ENCODE measurements around the gene ZNF831.

DNA sequence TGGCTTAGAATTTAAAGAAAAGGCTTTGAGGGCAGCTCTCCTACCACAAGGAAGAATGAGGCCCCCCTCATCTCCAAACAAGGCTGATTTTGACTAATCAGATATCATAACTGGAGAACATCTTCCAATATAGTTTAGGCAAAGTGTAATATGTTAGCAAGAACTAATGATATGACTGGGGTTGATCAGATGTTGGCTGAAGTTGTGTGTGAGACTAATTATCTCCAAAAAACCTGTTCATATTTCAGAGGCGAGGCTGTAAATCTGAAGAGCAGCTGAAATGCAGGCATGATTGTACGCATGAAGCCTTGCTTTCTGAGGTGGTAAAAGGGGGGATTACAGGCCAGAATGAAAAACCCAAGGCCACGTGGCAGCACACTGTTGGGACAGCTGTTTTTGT lies 16.0 kb upstream of the ZNF831 start:
- TF ChIP-seq, protein P1, sequence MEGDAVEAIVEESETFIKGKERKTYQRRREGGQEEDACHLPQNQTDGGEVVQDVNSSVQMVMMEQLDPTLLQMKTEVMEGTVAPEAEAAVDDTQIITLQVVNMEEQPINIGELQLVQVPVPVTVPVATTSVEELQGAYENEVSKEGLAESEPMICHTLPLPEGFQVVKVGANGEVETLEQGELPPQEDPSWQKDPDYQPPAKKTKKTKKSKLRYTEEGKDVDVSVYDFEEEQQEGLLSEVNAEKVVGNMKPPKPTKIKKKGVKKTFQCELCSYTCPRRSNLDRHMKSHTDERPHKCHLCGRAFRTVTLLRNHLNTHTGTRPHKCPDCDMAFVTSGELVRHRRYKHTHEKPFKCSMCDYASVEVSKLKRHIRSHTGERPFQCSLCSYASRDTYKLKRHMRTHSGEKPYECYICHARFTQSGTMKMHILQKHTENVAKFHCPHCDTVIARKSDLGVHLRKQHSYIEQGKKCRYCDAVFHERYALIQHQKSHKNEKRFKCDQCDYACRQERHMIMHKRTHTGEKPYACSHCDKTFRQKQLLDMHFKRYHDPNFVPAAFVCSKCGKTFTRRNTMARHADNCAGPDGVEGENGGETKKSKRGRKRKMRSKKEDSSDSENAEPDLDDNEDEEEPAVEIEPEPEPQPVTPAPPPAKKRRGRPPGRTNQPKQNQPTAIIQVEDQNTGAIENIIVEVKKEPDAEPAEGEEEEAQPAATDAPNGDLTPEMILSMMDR (IDR thresholded peaks at IDR 0.05) = no peak
- TF ChIP-seq POLR2A (IDR thresholded peaks at IDR 0.05) = no peak

Measured in heart left ventricle (tissue), 13 donors.